HG03135 (cell line): ENCODE results near the gene PEDS1.
"Not testable (repeated sequence)": the region's sequence is repeated elsewhere in the genome, so short reads cannot be mapped to it uniquely, and the experiment has no call there.

Experiments
- ATAC-seq: cut with Tn5 transposase; IDR thresholded peaks from one replicate; pipeline ENCODE4 v1.9.1; 2021; ENCODE audit warnings: mild to moderate bottlenecking, moderate library complexity; ENCODE audit not compliant: unreplicated experiment

Gene PEDS1

GRCh38 chr20:50163570-50164317 lies 10.2 kb upstream of the PEDS1 start:
- ATAC-seq = no peak

DNA sequence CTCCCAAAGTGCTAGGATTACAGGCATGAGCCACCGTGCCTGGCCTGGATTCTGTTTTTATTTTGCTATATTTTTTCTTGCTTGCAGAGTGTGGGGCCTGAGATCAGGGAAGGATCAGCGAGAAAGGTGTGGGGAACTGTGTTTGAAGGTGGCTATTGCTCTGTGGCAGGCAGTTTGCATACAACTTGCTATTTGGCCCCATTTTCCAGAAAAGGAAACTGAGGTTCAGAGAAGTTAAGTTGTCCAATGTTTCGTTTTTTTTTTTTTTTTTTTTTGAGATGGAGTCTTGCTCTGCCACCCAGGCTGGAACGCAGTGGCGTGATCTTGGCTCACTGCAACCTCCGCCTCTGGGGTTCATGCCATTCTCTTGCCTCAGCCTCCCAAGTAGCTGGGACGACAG lies 8.0 kb upstream of the PEDS1 start:
- ATAC-seq = not testable (repeated sequence)

- no peak for ATAC-seq
Observed at GRCh38 chr20:50153153-50153499, 397 bp downstream of the PEDS1 start.

DNA sequence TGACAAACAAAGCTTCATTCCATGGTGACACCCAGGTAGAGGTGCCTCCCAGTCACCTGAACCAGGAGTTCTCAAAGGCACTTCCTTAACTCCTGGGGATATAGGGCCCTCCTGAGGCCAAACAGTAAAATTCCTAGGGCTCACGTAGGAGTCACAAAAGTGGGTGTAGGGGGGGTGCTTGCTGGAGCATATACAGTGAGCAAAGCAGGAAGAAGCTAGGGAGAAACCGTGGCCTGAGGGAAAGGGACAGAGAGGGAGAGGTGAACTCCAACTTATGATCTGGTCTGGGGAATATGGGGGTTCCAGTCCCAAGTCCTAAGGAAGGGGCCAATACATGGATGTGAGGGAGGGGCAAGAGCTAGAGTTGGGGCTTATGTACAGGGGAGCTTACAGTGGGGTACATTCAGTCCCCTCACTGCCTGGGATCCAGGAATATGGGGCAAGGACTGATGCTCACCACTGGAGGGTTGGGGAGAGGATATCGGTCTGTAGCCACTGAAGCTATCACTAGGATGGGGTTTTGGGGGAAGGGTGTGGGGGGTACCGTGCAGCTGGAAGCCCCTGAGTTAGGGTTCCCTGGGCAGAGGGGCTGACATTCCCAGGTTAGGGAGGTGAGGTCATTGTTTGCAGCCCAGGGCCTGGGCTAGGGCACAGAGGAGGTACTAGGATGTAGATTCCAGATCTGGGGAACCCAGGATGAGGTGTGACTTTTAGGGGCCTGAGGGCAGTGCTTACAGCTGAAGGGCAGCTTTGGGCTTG lies 950 bp downstream of the PEDS1 start:
- ATAC-seq = no peak

DNA sequence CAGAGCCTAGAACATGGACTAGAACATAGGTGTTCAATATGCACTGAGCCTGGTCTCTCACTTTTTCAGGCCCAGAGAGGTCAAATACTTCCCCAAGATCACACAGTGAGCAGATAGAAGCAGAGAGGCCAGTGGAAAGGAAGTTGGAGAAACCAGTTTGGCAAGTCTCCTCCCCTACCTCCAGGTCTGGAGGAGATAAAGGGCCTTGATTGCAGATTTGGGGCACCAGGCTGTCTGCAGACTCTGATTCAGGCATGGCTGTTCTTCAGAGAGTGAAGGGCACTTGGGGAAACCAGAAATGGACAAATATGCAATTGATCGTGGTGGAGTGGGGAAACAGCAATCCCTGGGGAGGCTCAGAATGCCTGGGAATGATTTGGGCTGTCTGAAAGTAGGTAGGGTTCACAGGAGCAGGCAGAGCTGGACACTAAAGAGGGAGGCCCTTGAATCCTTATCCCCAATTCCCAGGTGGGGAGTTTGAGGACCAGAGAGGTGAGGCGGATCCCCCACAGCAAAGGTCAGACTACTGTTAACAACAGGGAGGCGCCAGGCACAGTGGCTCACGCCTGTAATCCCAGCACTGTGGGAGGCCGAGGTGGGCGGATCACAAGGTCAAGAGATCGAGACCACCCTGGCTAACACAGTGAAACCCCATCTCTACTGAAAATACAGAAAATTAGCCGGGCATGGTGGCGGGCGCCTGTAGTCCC lies 2.3 kb downstream of the PEDS1 start:
- no peak for ATAC-seq

DNA sequence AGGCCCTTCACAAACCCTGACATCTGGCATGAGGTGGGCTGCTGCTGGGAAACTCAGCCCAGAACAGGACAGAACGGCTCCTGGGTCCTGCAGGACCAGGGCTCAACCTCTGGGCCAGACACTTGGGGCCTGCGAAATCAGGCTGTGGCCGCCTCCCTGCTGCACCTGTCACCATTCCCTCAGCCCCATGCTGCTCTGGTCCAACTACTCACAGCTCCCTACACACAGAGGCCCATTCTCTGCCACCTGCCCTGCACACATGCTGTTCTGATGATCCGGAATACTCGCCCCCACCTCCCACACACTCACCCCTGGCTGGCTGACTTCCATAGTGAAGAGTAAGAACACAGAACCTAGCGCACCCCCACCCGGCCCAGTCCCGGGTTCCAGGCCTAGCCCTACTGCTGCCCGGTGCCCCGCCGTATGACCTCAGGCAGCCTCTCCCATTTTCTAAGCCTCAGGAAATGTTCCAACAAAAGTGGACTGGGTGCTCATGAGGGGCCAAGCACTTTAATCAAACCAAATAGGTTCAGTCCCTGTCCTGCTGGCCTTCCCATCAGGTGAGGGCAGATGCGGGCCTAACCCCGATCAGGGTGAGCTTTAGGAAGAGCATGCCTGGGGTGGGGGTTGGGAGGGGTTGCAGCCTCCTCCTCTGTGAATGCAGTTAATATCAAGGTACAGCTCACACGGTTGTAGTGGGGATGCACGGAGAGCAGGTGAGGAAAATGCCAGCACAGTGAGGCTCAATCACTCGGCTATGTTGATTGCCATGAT lies 3.9 kb downstream of the PEDS1 start:
- ATAC-seq = no peak

DNA sequence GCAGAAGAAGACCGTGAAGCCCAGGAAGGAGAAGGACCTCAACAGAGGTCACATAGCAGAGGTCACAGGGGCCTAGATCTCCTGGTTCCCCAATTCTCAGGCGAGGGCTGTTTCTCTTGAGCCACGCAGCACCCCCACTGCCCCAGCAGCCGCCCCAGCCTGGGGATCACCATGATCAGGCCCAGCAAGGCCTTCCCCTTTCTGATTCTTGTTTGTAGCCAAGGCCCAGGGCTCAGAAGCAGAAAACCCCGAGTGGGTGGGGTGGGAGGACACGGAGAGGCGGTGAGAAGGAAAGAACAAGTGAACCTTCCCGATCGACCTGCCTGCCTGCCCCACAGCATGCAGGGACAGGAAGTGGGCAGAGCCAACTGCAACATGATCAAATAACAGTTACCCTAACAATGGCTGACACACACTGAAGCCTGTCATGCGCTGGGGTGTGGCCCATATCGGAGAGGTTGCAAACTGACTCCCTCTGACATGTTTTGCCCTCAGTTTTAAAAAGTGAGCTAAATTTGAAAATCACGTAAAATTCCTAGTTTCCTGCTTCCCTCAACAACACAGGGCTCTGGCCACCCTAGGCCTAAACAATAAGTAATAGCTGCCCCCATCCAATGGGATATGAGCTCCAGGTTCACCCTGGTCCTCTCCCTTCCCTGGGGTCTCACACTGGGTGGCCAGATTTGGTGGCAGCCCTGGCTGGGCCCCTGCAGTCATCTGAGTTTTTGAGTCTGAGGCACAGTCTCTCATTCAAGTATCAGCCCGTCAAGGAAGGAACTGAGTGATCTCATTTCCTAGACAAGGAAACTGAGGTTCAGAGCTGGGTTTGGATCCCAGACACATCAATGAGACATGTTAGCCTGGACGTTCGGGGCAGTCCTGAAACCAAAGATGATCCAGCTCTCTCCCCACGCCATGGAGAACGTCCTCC lies 6.5 kb downstream of the PEDS1 start:
- peak; percentile 53 for ATAC-seq

DNA sequence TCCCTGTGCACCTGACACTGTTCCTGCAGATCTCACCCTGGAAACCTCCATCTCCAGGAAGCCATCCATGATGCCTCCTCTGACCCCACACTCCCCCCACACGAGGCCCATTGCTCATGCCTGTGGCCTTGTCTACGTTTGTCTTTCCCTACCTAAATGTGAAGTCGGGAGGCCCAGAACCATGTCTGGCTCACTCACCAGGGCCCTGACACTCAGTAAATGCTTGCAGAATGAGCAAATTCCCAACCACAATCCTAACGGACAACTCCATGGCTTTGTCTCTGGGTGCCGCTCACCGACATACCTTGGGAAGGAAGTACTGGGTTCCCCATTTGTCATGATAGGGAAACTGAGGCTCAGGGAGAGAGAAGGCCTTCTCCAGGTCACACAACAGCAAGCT lies 7.3 kb downstream of the PEDS1 start:
- ATAC-seq = no peak

DNA sequence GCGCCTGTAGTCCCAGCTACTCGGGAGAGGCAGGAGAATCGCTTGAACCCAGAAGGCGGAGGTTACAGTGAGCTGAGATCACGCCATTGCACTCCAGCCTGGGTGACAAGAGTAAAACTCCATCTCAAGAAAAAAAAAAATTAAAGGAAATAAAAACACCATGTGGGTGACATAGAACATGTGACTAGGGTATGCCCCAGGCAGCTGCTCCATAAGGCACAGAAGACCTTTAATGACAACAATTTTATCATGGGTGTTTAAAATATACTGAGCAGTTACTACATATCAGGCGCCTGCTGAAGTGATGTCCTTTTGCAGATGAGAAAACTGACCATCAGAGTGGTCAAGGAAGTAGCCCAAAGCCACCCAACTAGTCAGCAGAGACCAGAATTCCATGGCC lies 8.0 kb downstream of the PEDS1 start:
- ATAC-seq = no peak

GRCh38 chr20:50144362-50144761 lies 9.2 kb downstream of the PEDS1 start:
- ATAC-seq = no peak

- no peak for ATAC-seq
Observed at GRCh38 chr20:50142812-50143211, 10.7 kb downstream of the PEDS1 start.

DNA sequence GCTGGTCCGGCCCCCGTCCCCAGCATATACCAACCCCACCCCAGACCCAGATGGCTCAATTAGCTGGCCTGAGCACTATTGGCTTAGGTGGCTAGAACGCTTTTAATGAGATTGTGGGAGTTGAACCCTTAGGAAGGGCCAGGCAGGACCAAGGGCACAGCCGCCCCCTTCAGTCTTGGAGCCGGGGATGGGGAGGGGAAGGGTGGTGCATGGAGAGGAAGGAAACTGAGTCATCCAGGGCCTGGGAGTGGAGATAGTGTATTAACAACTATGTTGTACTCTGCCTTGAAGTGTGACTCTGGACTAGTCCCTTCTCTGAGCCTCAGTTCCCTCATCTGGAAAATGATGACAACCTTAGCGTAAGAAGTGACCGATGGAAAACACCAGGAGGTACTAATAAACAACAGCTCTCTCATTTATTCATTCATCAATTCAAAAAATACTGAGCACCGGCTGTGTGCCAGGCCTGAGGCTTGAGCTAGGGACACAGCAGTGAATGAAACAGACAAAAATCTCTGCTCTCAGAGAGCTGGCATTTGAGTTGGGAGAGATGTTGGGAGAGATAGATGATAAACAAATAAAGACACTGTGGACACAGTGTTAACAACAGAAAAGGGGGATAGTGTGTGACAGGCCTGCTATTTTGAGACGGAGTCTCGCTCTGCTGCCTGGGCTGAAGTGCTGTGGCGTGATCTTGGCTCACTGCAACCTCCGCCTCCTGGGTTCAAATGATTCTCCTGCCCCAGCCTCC lies 11.5 kb downstream of the PEDS1 start:
- ATAC-seq = no peak

GRCh38 chr20:50141018-50141675 lies 12.4 kb downstream of the PEDS1 start:
- ATAC-seq = no peak

DNA sequence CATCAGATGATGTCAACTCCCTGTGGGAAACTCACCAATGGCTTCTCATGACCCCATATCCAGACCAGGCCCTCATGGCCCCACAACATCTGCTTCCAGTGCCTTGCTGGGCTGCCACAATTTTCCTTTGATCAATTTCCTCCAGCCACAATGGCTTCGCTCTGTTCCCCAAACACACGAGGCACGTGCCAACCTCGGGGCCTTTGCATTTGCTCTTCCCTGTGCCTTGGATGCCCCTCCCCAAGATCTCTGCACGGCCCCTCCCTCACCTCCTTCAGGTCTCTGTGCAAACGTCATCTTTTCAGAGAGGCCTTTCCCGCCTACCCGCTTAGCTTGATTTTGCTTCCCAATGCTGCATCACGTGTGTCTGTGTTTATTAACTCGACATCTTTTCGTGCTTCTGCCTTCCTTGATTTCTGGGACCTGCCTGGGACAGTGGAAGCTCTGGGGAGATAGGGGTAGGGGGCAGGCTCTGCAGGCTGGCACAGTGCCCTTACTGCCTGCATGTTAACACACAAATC lies 13.1 kb downstream of the PEDS1 start:
- no peak for ATAC-seq

GRCh38 chr20:50138479-50139393 lies 14.8 kb downstream of the PEDS1 start:
- no peak for ATAC-seq

GRCh38 chr20:50138120-50138478 lies 15.4 kb downstream of the PEDS1 start:
- ATAC-seq = no peak

- ATAC-seq = not testable (repeated sequence)
Observed at GRCh38 chr20:50137702-50138101, 15.8 kb downstream of the PEDS1 start.
